WTC11 (cell line): ENCODE measurements around the gene P3H1. TPM values are rescaled to one million over a fixed set of nuclear protein-coding genes. Genes with fewer than 3 reads are reported as not detected.
A peak's percentile ranks its signal among the peaks of the same experiment; 100 is the strongest.

Experiments used
- ATAC-seq: fragments of 200-7000 bp; cut with Tn5 transposase; 2 replicates; pipeline ENCODE4 v1.10.0; 2021; ENCODE audit warnings: mild to moderate bottlenecking, moderate library complexity
- CTCF ChIA-PET: fragments of 300-600 bp; sonication (Branson Sonifier 250); formaldehyde crosslinking; loops from one replicate; lab custom pipeline; 2021; ENCODE audit warnings: antibody characterized with exemption; lab: Charles Lee
- POLR2A ChIA-PET: fragments of 350-600 bp; sonication (Branson Sonifier 250); formaldehyde crosslinking; loops from one replicate; lab custom pipeline; 2021; ENCODE audit warnings: antibody characterized with exemption; lab: Charles Lee
- DNase-seq: peaks from one replicate; pipeline ENCODE4 v3.0.0; 2021; ENCODE audit warnings: low spot score
- H3K27ac Mint-ChIP-seq: 2 replicates; pipeline ENCODE4 v1.8.0; 2021; ENCODE audit warnings: mixed read lengths
- H3K27me3 Mint-ChIP-seq: 2 replicates; pipeline ENCODE4 v1.8.0; 2021; ENCODE audit warnings: low read depth, mild to moderate bottlenecking, moderate library complexity, mixed read lengths
- H3K36me3 Mint-ChIP-seq: 2 replicates; pipeline ENCODE4 v1.8.0; 2021; ENCODE audit warnings: mixed read lengths
- H3K4me1 Mint-ChIP-seq: 2 replicates; pipeline ENCODE4 v1.8.0; 2022; ENCODE audit warnings: mixed read lengths
- H3K4me3 Mint-ChIP-seq: 2 replicates; pipeline ENCODE4 v1.8.0; 2021; ENCODE audit warnings: mild to moderate bottlenecking, moderate library complexity, mixed read lengths
- H3K9me3 Mint-ChIP-seq: 2 replicates; pipeline ENCODE4 v1.8.0; 2021; ENCODE audit warnings: mixed read lengths
- ATF1 ChIP-seq: sonication (generic); formaldehyde crosslinking; IDR thresholded peaks from 2 replicates; pipeline ENCODE4 v1.8.1; 2023; ENCODE audit warnings: mild to moderate bottlenecking, moderate library complexity, missing genetic modification reagents
- CDX4 ChIP-seq: fragments of 250-450 bp; sonication (Bioruptor Pico); IDR thresholded peaks from 2 replicates; pipeline ENCODE4 v1.9.0; 2021; ENCODE audit warnings: moderate library complexity, mild to moderate bottlenecking, inconsistent platforms, borderline replicate concordance
- ESRRA ChIP-seq: sonication (generic); formaldehyde crosslinking; IDR thresholded peaks from 2 replicates; pipeline ENCODE4 v1.8.1; 2022; ENCODE audit warnings: mild to moderate bottlenecking, missing genetic modification reagents, borderline replicate concordance
- ETV6 ChIP-seq: sonication (generic); formaldehyde crosslinking; IDR thresholded peaks from 2 replicates; pipeline ENCODE4 v1.8.1; 2022; ENCODE audit warnings: mild to moderate bottlenecking, missing genetic modification reagents
- FOXJ3 ChIP-seq: sonication (generic); formaldehyde crosslinking; IDR thresholded peaks from 2 replicates; pipeline ENCODE4 v1.9.0; 2021; ENCODE audit warnings: missing genetic modification reagents, mild to moderate bottlenecking, borderline replicate concordance
- FOXK1 ChIP-seq: sonication (generic); formaldehyde crosslinking; IDR thresholded peaks from 2 replicates; pipeline ENCODE4 v1.8.0; 2022; ENCODE audit warnings: mild to moderate bottlenecking, moderate library complexity, missing genetic modification reagents
- FOXP1 ChIP-seq: sonication (generic); formaldehyde crosslinking; IDR thresholded peaks from 2 replicates; pipeline ENCODE4 v1.8.0; 2022; ENCODE audit warnings: missing genetic modification reagents, mild to moderate bottlenecking, moderate library complexity, borderline replicate concordance
- GTF2I ChIP-seq: fragments of 250-450 bp; sonication (Bioruptor Pico); conservative IDR thresholded peaks from 2 replicates; pipeline ENCODE4 v1.4.0; 2021; ENCODE audit warnings: mild to moderate bottlenecking
- IRF1 ChIP-seq: sonication (generic); formaldehyde crosslinking; IDR thresholded peaks from 2 replicates; pipeline ENCODE4 v1.8.0; 2023; ENCODE audit warnings: missing genetic modification reagents
- IRF2 ChIP-seq: sonication (generic); formaldehyde crosslinking; IDR thresholded peaks from 2 replicates; pipeline ENCODE4 v1.8.0; 2022; ENCODE audit warnings: low read depth, missing genetic modification reagents, borderline replicate concordance
- JAZF1 ChIP-seq: fragments of 250-450 bp; sonication (Bioruptor Pico); IDR thresholded peaks from 2 replicates; pipeline ENCODE4 v1.9.0; 2021; ENCODE audit warnings: moderate library complexity, mild to moderate bottlenecking, inconsistent platforms
- JUN ChIP-seq: sonication (generic); formaldehyde crosslinking; IDR thresholded peaks from 2 replicates; pipeline ENCODE4 v1.8.0; 2023; ENCODE audit warnings: mild to moderate bottlenecking, missing genetic modification reagents
- KAT7 ChIP-seq: sonication (generic); formaldehyde crosslinking; IDR thresholded peaks from 2 replicates; pipeline ENCODE4 v1.8.1; 2023; ENCODE audit warnings: missing genetic modification reagents, mild to moderate bottlenecking, borderline replicate concordance
- PREB ChIP-seq: sonication (generic); formaldehyde crosslinking; IDR thresholded peaks from 2 replicates; pipeline ENCODE4 v1.8.1; 2022; ENCODE audit warnings: mild to moderate bottlenecking, missing genetic modification reagents, moderate library complexity, borderline replicate concordance
- SMAD3 ChIP-seq: sonication (generic); formaldehyde crosslinking; IDR thresholded peaks from 2 replicates; pipeline ENCODE4 v1.8.0; 2022; ENCODE audit warnings: missing genetic modification reagents, mild to moderate bottlenecking, borderline replicate concordance
- TCF7 ChIP-seq: sonication (generic); formaldehyde crosslinking; IDR thresholded peaks from 2 replicates; pipeline ENCODE4 v1.8.0; 2022; ENCODE audit warnings: mild to moderate bottlenecking, low read depth, missing genetic modification reagents, moderate library complexity
- TEAD4 ChIP-seq: sonication (generic); formaldehyde crosslinking; IDR thresholded peaks from 2 replicates; pipeline ENCODE4 v1.8.0; 2022; ENCODE audit warnings: mild to moderate bottlenecking, missing genetic modification reagents
- ZMAT4 ChIP-seq: fragments of 250-450 bp; sonication (Bioruptor Pico); IDR thresholded peaks from 2 replicates; pipeline ENCODE4 v1.9.0; 2021; ENCODE audit warnings: mild to moderate bottlenecking
- ZNF281 ChIP-seq: sonication (generic); formaldehyde crosslinking; IDR thresholded peaks from 2 replicates; pipeline ENCODE4 v1.8.0; 2023; ENCODE audit warnings: mild to moderate bottlenecking, missing genetic modification reagents
- ZNF416 ChIP-seq: fragments of 250-450 bp; sonication (Bioruptor Pico); IDR thresholded peaks from 2 replicates; pipeline ENCODE4 v1.9.0; 2021; ENCODE audit warnings: mild to moderate bottlenecking, inconsistent platforms
- ZNF671 ChIP-seq: fragments of 250-450 bp; sonication (Bioruptor Pico); IDR thresholded peaks from 2 replicates; pipeline ENCODE4 v1.8.0; 2021; ENCODE audit warnings: mild to moderate bottlenecking
- total RNA-seq: library from RNA; stranded (reverse); gene quantifications from 3 replicates; pipeline ENCODE4 v1.2.3, GENCODE V29; 2021

P3H1 gene
- total RNA-seq, 1 experiment from 2014 or later: 95.1 TPM

- Mint-ChIP-seq H3K27me3 (no peaks in the 10 kb centered on the region), H3K4me1 (peaks cover 30% of the 10 kb centered on the region), H3K4me3 (no peak overlapping the region), H3K9me3 (no peaks in the 10 kb centered on the region), H3K27ac (no peak overlapping the region), H3K36me3 (no peaks in the 10 kb centered on the region)
- ChIA-PET POLR2A (interaction anchor here (0.6 kb wide), 2 partner anchors 13 to 37 kb away, joined by 3 to 5 read pairs; no protein-coding TSS in a partner anchor), CTCF (interaction anchor here (1.0 to 2.7 kb wide), 4 partner anchors 12 to 157 kb away, joined by 3 to 14 read pairs (median 8); no protein-coding TSS in a partner anchor)
- ATAC-seq (no peak), DNase-seq (no peak)
- TF ChIP-seq FOXJ3 (CRISPR knock-in tag): no peak
- TF ChIP-seq IRF2 (CRISPR knock-in tag): no peak
- TF ChIP-seq ATF1 (CRISPR knock-in tag): no peak
- no peak for TF ChIP-seq ZNF671 (CRISPR knock-in tag)
- TF ChIP-seq ZMAT4 (CRISPR knock-in tag): no peak
- TF ChIP-seq TCF7: no peak
- TF ChIP-seq JAZF1 (CRISPR knock-in tag): no peak
- no peak for TF ChIP-seq ESRRA (CRISPR knock-in tag)
- no peak for TF ChIP-seq TEAD4 (CRISPR knock-in tag)
- TF ChIP-seq ETV6 (CRISPR knock-in tag): no peak
- TF ChIP-seq IRF1 (CRISPR knock-in tag): no peak
- no peak for TF ChIP-seq KAT7 (CRISPR knock-in tag)
- no peak for TF ChIP-seq ZNF416 (CRISPR knock-in tag)
- TF ChIP-seq FOXP1 (CRISPR knock-in tag): no peak
- TF ChIP-seq ZNF281 (CRISPR knock-in tag): no peak
- no peak for TF ChIP-seq CDX4 (CRISPR knock-in tag)
- no peak for TF ChIP-seq GTF2I (CRISPR knock-in tag)
- no peak for TF ChIP-seq JUN (CRISPR knock-in tag)
- TF ChIP-seq SMAD3: no peak
Observed at GRCh38 chr1:42735056-42735455, 31.8 kb downstream of the P3H1 start.

- Mint-ChIP-seq H3K36me3 (no peaks in the 10 kb centered on the region), H3K27ac (no peak overlapping the region), H3K4me1 (peaks cover 26% of the 10 kb centered on the region)
Observed at GRCh38 chr1:42734201-42735035, 32.4 kb downstream of the P3H1 start.

More at GRCh38 chr1:42734201-42735035, 32.4 kb downstream of the P3H1 start:
- ATAC-seq: peak; percentile 15; the same call in 1 of the 2 replicates
- CTCF ChIA-PET: interaction anchor here (1.0 to 2.7 kb wide), 4 partner anchors 13 to 156 kb away, joined by 3 to 14 read pairs (median 8); no protein-coding TSS in a partner anchor
- DNase-seq: no peak
- Mint-ChIP-seq H3K4me3 (no peak overlapping the region), H3K27me3 (no peaks in the 10 kb centered on the region)
- TF ChIP-seq PREB (CRISPR knock-in tag): no peak
- no peak for TF ChIP-seq FOXK1 (CRISPR knock-in tag)
- TF ChIP-seq, all 79 proteins: peak for 0
- no peaks in the 10 kb centered on the region for H3K9me3 Mint-ChIP-seq
- POLR2A ChIA-PET: interaction anchor here (0.6 to 0.9 kb wide), 2 partner anchors 12 to 32 kb away, joined by 3 read pairs; no protein-coding TSS in a partner anchor
